ENCODE results near the gene PIWIL1.

GRCh38 chr12:130414381-130414780, 76.7 kb downstream of the PIWIL1 start:
- TF ChIP-seq POLR2A (IDR thresholded peaks at IDR 0.05; ENCODE audit: extremely low read depth, insufficient read length): no peak
- TF ChIP-seq CTCF (IDR thresholded peaks at IDR 0.05; ENCODE audit: low read depth, low read length): no peak
- TF ChIP-seq MYC (IDR thresholded peaks at IDR 0.05; ENCODE audit: low read depth, low read length): no peak

Measured in NB4 (cell line).